ENCODE data around the gene EXOSC9. TPM values are rescaled to one million over a fixed set of nuclear protein-coding genes. Genes with fewer than 3 reads are reported as not detected.

The EXOSC9 gene
- polyA plus RNA-seq, 3 donors: 13.9 to 21.4 (median 21.3) TPM

DNA sequence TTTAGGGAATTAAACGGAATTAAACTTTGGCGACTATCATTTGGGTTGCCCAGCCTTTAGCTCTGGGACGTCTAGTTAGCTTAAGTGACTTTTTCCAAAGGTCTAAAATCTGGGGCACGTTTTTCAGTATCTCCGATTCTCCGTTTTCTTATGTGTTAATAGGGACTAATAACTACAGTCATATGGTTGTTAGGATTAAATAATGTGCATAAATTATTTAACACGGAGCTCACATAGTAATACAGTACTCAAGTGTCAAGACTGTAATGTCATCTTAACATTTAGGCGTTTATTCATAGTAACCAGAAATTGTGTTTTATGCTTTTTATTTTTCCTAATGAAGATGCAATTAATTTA, 23.0 kb downstream of the EXOSC9 start:
- Histone ChIP-seq H2AFZ (ENCODE audit: insufficient read depth, low read depth, low read length, poor library complexity, severe bottlenecking) (peak overlapping the region; percentile 95), H3K27me3 (ENCODE audit: control insufficient read depth in 2 of 2, insufficient read depth in 2 of 2, low read length in 2 of 2) (no peaks in the 10 kb centered on the region), H3K27ac (ENCODE audit: low read depth in 1 of 2, low read length in 2 of 2) (peak overlapping the region; percentile 11 to 81), H3K36me3 (replicated peaks in 1 of 2; ENCODE audit: control insufficient read depth in 1 of 2, insufficient read depth in 2 of 2, low read length in 2 of 2) (peaks cover 0 to 18% of the 10 kb centered on the region in 2 donors), H3K4me3 (replicated peaks in 1 of 3; ENCODE audit: low read depth in 2 of 3, low read length in 3 of 3) (peak overlapping the region; percentile 72 to 98 (median 77)), H3K4me2 (replicated peaks; ENCODE audit: extremely low read depth, low read length, poor library complexity, severe bottlenecking) (peak overlapping the region; percentile 100), H3K9me3 (replicated peaks in 1 of 2; ENCODE audit: control insufficient read depth in 1 of 2, insufficient read depth in 1 of 2, low read length in 2 of 2) (no peaks in the 10 kb centered on the region), H3K4me1 (ENCODE audit: control insufficient read depth in 1 of 2, insufficient read depth in 2 of 2, low read length in 2 of 2) (peaks cover 11 to 27% of the 10 kb centered on the region in 2 donors), H3K79me2 (ENCODE audit: insufficient read depth, low read length) (peaks cover 39% of the 10 kb centered on the region), H3K9ac (ENCODE audit: insufficient read depth, low read length, poor library complexity, severe bottlenecking) (peak overlapping the region; percentile 61), H4K20me1 (ENCODE audit: insufficient read depth, low read length) (no peaks in the 10 kb centered on the region)
- no peak for DNase-seq
- Mint-ChIP-seq H3K36me3 (peaks cover 12 to 15% of the 10 kb centered on the region in 2 donors), H3K4me1 (peaks cover 20% of the 10 kb centered on the region), H3K27me3 (ENCODE audit: low read depth in 3 of 3) (no peaks in the 10 kb centered on the region), H3K27ac (peak overlapping the region; percentile 67 to 90 (median 82)), H3K4me3 (peak overlapping the region; percentile 92 to 97), H3K9me3 (no peaks in the 10 kb centered on the region)
- WGBS (ENCODE audit: insufficient coverage): 0% methylated on average over 3 of the region's 8 CpGs
- intact Hi-C loops (cut with micrococcal nuclease): no loop called here
- TF ChIP-seq, protein P1, sequence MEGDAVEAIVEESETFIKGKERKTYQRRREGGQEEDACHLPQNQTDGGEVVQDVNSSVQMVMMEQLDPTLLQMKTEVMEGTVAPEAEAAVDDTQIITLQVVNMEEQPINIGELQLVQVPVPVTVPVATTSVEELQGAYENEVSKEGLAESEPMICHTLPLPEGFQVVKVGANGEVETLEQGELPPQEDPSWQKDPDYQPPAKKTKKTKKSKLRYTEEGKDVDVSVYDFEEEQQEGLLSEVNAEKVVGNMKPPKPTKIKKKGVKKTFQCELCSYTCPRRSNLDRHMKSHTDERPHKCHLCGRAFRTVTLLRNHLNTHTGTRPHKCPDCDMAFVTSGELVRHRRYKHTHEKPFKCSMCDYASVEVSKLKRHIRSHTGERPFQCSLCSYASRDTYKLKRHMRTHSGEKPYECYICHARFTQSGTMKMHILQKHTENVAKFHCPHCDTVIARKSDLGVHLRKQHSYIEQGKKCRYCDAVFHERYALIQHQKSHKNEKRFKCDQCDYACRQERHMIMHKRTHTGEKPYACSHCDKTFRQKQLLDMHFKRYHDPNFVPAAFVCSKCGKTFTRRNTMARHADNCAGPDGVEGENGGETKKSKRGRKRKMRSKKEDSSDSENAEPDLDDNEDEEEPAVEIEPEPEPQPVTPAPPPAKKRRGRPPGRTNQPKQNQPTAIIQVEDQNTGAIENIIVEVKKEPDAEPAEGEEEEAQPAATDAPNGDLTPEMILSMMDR (IDR thresholded peaks at IDR 0.05): no peak

DNA sequence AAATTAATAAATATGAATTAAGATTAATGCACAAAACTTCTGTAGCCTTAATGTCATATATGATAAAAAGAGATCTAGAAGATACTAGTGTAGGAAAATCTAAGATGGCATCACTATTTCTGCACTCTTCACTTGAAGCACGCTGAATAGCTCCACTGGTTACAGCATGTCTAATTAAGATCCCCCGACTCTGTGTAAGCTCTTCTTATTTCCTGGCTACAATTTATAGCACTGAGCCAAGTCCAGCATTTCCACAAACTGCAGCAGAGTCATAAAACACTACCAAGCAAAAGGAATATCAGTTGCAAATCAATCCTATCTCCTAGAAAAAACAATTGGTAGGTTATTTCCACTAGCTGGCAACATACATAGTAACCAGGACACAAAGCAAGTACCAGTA, 23.8 kb downstream of the EXOSC9 start:
- no peak overlapping the region for H3K4me3 Mint-ChIP-seq
- intact Hi-C loops (cut with micrococcal nuclease): no loop called here
- H3K27me3 Mint-ChIP-seq (ENCODE audit: low read depth in 3 of 3): no peaks in the 10 kb centered on the region
- no peak overlapping the region for H3K4me2 ChIP-seq (replicated peaks; ENCODE audit: extremely low read depth, low read length, poor library complexity, severe bottlenecking)
- peaks cover 10 to 11% of the 10 kb centered on the region in 2 donors for H3K36me3 Mint-ChIP-seq
- H3K9me3 Mint-ChIP-seq: no peaks in the 10 kb centered on the region
- peaks cover 11 to 27% of the 10 kb centered on the region in 2 donors for H3K4me1 ChIP-seq (ENCODE audit: control insufficient read depth in 1 of 2, insufficient read depth in 2 of 2, low read length in 2 of 2)
- H3K79me2 ChIP-seq (ENCODE audit: insufficient read depth, low read length): peaks cover 37% of the 10 kb centered on the region
- peaks cover 5 to 19% of the 10 kb centered on the region in 2 donors for H3K36me3 ChIP-seq (replicated peaks in 1 of 2; ENCODE audit: control insufficient read depth in 1 of 2, insufficient read depth in 2 of 2, low read length in 2 of 2)
- peak overlapping the region; percentile 95 for H2AFZ ChIP-seq (ENCODE audit: insufficient read depth, low read depth, low read length, poor library complexity, severe bottlenecking)
- H3K4me1 Mint-ChIP-seq: peaks cover 20% of the 10 kb centered on the region
- H3K9ac ChIP-seq (ENCODE audit: insufficient read depth, low read length, poor library complexity, severe bottlenecking): no peak overlapping the region
- no peak overlapping the region for H3K27ac ChIP-seq (ENCODE audit: low read depth in 1 of 2, low read length in 2 of 2)
- H3K4me3 ChIP-seq (replicated peaks in 1 of 3; ENCODE audit: low read depth in 2 of 3, low read length in 3 of 3): no peak overlapping the region
- DNase-seq: no peak
- H3K27ac Mint-ChIP-seq: no peak overlapping the region
- no peaks in the 10 kb centered on the region for H3K9me3 ChIP-seq (replicated peaks in 1 of 2; ENCODE audit: control insufficient read depth in 1 of 2, insufficient read depth in 1 of 2, low read length in 2 of 2)
- TF ChIP-seq, protein P1 (IDR thresholded peaks at IDR 0.05): no peak
- no peaks in the 10 kb centered on the region for H3K27me3 ChIP-seq (ENCODE audit: control insufficient read depth in 2 of 2, insufficient read depth in 2 of 2, low read length in 2 of 2)
- H4K20me1 ChIP-seq (ENCODE audit: insufficient read depth, low read length): no peaks in the 10 kb centered on the region
- 35% methylated on average over 2 of the region's 2 CpGs for WGBS (ENCODE audit: insufficient coverage)
